Omental fat pad (tissue), 4 donors: ENCODE data around the gene SPAG4. TPM values are rescaled to one million over a fixed set of nuclear protein-coding genes. Genes with fewer than 3 reads are reported as not detected.

ENCODE experiments used
- ATAC-seq: fragments of 150-250 bp; one replicate; pipeline ENCODE4 v1.9.1; 2016; ENCODE audit warnings: mild to moderate bottlenecking, moderate library complexity; ENCODE audit not compliant: low FRiP score
- DNase-seq: peaks from one replicate; pipeline ENCODE4 v3.0.0-alpha.2; 2019; ENCODE audit warnings: low spot score
- total RNA-seq, 4 donors: library from RNA; depleted of rRNA; stranded (reverse); fragments of >200 nt; gene quantifications; one replicate each; pipeline ENCODE4 v1.1.0, GENCODE V29; 2016
- TF ChIP-seq, protein P1 (sequence below), 3 donors: fragments of 450-650 bp; IDR thresholded peaks; one replicate each; pipeline ENCODE4 v1.5.1; 2016 to 2017; ENCODE audit warnings: antibody characterized with exemption in 3 of 3, mild to moderate bottlenecking in 3 of 3, moderate library complexity in 2 of 3

SPAG4 gene
- total RNA-seq, 4 donors from 2014 or later: 2.5 to 7.4 (median 3.1) TPM

DNA sequence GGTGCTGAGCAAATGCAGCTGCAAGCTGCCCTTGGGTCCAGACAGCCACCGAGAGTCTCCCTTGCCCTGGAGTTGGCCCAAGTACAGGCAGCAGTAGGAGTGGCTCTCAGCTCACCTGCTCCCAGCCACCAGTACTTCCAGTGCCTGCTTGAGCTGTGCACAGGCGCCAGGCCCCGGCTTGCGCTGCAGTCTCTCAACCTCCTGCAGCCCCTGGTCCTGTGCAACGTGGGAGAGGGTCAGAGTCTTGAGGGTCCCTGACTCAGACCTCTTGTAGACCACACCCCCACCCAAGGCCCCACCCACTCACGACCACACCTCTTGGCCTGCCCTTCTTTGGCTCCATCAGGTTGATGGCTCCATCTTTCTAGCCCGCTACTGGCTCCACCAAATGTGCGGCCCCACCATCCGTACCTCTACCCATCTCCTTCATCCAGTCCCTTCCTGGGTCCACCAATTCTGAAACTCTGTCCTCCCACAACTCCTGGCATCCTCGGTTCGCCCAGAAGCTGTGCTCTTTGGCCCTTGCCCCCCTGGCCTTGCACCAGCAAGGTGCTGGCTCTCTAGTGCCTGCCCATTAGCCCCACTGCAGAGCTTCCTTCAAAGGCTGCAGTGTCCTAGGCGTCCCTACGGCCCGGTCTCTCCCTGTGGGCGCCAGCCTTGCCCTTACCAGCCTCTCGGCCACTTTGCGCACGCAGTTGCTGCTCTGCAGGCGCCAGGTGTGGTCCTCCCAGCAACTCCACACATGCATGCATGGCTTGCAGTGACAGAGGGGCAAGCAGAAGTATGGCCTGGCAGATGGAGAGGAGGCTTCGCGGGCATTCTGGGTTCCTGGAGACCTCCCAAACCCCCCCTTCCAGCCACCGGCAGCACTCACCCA, 16.5 kb upstream of the SPAG4 start:
- DNase-seq: no peak
- TF ChIP-seq, protein P1, sequence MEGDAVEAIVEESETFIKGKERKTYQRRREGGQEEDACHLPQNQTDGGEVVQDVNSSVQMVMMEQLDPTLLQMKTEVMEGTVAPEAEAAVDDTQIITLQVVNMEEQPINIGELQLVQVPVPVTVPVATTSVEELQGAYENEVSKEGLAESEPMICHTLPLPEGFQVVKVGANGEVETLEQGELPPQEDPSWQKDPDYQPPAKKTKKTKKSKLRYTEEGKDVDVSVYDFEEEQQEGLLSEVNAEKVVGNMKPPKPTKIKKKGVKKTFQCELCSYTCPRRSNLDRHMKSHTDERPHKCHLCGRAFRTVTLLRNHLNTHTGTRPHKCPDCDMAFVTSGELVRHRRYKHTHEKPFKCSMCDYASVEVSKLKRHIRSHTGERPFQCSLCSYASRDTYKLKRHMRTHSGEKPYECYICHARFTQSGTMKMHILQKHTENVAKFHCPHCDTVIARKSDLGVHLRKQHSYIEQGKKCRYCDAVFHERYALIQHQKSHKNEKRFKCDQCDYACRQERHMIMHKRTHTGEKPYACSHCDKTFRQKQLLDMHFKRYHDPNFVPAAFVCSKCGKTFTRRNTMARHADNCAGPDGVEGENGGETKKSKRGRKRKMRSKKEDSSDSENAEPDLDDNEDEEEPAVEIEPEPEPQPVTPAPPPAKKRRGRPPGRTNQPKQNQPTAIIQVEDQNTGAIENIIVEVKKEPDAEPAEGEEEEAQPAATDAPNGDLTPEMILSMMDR (IDR thresholded peaks at IDR 0.05): no peak
- no peak for ATAC-seq

DNA sequence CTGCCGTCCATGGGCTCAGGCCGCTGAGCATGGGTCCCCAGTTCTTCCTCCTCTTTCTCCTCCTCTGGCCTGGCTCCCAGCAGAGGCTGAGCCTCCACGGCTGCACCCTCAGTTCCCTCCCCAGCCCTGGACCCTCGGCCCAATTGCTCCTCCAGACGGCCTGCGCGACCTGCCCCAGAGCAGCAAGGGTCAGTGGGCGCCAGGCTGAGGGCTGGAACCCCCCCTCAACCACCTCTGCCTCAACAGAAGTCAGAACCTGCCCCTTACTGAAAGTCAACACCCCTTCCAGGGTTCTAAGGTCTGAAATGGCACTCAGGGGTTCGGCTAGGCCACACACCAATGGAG, 15.9 kb upstream of the SPAG4 start:
- DNase-seq: no peak
- no peak for ATAC-seq
- TF ChIP-seq, protein P1 (IDR thresholded peaks at IDR 0.05): no peak

DNA sequence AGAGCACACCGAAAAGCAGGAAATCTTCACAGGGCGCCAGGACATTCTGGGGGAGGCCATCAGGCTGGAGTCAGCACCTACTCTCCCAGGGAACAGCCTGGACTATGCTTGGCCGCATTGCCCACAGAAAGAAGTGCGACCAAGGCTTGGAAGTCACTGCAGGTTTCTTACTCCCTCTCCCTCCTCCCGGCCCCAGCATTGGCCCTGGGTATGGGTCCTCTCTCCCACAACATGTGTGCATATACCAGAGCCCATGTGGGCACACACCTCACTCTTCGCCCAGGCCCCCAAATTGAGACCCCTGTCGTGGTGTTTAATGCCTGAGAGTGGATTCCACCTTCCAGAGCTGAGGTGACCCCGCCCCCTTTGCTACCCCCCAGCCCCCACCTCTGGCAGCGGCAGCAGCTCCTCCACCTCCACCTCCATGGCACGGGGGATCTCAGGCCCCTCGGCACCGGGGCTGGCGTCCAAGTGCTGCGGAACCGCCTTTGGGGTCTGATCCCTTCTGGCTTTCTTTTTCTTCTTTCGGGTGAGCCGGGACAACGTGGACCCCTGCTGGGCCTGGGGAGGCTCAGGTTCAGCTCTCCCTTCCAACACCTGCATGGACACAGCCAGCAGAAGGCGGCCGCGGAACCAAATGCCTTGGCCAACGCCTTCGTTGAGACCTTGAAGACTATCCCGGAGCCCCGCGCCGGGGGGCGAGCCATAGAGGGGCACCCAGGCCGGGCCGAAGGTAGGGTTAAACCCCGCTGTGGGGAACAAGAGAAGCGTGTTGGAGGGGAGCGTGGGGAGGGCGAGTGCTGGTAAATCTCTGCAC, 15.2 kb upstream of the SPAG4 start:
- TF ChIP-seq, protein P1 (IDR thresholded peaks at IDR 0.05): no peak
- DNase-seq: no peak
- no peak for ATAC-seq

DNA sequence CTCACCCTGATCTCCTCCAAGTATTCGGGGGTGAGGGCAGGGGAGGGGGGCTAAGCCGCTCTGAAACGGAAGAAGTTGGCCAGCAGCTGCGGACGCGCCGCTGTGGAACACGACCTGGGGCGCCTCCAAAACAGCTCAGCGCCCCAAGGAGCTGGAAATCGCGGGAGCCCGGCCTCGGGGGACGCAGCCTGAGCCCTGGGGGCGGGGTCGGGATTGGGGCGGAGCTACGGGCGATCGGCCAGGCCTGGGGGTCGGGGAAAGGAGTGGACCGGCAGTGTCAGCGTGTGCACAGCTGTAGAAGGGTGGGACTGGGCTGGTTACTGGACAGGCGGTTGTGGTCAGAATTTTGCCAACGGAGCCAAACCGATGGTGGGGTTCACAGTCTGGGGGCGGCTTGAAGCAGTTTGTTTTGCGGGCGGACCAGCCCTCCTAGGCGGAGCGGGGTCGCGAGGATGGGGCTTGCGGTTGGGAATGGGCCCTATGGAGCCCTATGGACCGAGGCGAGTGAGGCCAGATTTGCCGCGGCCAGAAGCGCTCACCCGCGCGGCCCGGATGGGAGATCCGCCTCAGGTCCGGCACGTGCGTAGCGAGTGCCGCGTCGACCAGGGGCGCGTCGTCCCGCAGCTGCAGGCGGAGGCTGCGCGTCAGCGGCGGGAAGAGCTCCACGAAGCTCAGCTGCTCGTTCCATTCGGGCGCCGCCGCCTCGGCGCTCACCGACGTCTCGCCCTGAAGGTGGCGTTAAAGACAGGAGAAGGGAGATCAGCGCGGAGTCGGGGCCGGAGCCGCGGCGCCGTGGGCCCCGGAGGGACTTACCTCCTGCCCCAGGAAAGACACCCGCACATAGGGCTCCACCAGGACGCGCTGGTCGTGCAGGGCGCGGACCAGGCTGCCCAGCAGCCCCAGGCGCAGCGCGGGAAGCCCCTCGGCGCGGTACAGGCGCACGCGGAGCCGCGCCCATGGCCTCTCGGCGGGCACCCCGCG, 14.3 kb upstream of the SPAG4 start:
- peak; percentile 83 for ATAC-seq
- DNase-seq: no peak
- TF ChIP-seq, protein P1 (IDR thresholded peaks at IDR 0.05): no peak

DNA sequence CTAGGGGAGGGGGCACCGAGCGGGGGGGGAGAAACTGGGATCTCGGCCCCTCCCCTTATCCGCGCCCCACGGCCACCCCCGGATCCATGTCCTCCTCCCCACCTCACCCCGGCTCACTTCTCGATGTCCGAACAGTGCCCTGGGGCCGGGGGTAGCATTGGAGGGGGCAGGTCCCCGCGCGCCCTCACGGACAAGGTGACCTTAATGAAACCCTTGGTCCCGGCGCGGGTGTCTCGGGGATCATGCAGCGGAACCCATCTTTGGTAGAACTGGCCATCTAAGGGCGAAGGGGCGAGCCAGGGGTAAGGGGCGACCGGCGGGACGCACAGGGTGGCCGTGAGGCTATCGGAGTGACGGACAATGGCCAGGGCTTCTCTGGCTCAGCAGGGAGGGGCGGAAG, 13.6 kb upstream of the SPAG4 start:
- no peak for DNase-seq
- TF ChIP-seq, protein P1 (IDR thresholded peaks at IDR 0.05): no peak
- ATAC-seq: no peak

DNA sequence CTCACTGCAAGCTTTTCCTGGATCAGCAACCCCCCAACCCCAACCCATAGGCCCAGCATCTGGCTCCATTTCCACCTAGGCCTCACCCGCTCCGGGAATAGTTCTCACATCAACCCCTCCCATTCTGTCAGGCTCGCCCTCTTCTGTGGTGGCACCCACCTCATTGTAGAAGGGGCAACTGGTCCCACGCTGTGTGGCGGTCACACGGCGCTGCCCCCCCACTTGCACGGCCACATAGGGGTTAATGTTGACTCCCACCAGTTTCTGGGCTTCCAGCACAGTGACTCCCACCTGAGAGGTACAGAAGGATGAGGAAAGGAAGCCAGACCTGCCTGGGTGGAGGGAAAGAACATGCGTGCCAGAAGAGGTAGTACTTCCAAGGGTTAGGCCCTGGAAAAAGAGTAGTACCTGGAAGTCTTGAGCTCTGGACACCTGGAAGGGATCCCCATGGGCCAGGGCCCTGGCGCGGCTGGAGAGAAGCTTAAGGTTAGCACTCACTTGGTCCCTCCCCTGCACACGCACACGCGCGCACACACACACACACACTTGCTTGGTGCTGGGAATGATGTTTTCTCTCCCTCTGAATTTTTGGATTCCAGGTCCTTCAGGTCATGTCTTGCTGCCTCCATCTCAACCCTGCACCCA, 12.7 kb upstream of the SPAG4 start:
- TF ChIP-seq, protein P1 (IDR thresholded peaks at IDR 0.05): no peak
- no peak for ATAC-seq
- no peak for DNase-seq
